AG09319 (cell line): Measurements from ENCODE around the gene ZNF592.
"Not testable (repeated sequence)": the region's sequence is repeated elsewhere in the genome, so short reads cannot be mapped to it uniquely, and the experiment has no call there.

Experiments used
- DNase-seq: peaks from one replicate; pipeline ENCODE4 v3.0.0-alpha.2; 2010; ENCODE audit warnings: low read depth; ENCODE audit errors: extremely low read depth
- CTCF ChIP-seq: IDR thresholded peaks from 2 replicates; pipeline ENCODE4 v1.5.1; 2011; ENCODE audit warnings: low read depth, mild to moderate bottlenecking, inconsistent platforms, low read length, moderate library complexity

Gene ZNF592

GRCh38 chr15:84749111-84749991 is 959 bp downstream of the ZNF592 start:
- TF ChIP-seq CTCF = no peak
- no peak for DNase-seq

DNA sequence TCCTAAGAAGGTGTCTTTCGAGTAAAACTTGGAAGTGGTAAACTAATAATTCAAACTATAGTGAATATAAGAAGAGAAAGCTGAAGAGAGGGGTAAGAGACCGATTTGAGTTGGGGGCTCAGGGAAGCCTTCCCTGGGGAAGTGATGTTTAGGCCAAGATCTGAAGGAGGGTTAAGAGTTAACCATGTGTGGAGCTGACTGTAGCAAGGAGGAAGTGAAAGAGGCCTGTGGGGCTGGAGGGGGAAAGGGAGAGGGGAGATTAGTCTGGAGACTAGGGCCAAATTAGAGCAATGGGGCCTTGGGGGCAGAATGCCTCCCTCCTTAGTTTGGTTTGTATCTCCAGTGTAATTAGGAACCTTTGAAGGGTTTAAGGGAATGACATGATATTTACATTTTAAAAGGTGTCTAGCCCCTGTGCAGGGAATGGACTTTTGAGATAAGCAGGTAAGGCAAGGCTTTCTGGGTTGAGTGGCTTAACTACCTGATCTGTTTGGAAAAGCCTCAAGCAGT is 2.2 kb downstream of the ZNF592 start:
- DNase-seq = no peak
- TF ChIP-seq CTCF = no peak

DNA sequence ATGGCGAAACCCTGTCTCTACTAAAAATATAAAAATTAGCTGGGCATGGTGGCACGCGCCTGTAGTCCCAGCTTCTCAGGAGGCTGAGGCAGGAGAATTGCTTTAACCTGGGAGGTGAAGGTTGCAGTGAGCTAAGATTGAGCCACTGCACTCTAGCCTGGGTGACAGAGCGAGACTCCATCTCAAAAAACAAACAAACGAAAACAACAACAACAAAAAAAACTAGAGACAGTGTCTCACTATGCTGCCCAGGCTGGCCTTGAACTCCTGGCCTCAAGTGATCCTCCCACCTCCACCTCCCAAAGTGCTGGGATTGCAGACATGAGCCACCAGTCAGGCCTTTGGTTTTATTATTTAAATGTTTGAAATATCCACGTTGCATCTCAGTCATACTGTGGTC is 3.3 kb downstream of the ZNF592 start:
- DNase-seq = not testable (repeated sequence)

- TF ChIP-seq CTCF = no peak
- no peak for DNase-seq
Observed at GRCh38 chr15:84752195-84752594, 3.8 kb downstream of the ZNF592 start.

GRCh38 chr15:84752700-84753099 is 4.3 kb downstream of the ZNF592 start:
- TF ChIP-seq CTCF = no peak
- DNase-seq = no peak

DNA sequence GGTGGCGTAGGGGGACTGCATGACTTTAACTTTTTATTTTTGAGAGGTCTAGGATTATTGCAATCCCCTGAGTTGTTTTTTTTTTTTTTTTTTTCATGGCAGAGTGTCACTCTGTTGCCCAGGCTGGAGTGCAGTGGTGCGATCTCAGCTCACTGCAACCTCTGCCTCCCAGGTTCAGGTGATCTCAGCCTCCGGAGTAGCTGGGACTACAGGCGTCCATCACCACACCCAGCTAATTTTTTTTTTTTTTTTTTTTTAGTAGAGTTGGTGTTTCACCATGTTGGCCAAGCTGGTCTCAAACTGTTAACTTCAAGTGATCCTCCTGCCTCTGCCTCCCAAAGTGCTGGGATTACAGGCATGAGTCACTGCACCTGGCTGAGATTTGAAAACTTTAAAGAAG is 6.5 kb downstream of the ZNF592 start:
- not testable (repeated sequence) for DNase-seq

GRCh38 chr15:84755736-84756527 is 7.5 kb downstream of the ZNF592 start:
- DNase-seq = no peak
- no peak for TF ChIP-seq CTCF

DNA sequence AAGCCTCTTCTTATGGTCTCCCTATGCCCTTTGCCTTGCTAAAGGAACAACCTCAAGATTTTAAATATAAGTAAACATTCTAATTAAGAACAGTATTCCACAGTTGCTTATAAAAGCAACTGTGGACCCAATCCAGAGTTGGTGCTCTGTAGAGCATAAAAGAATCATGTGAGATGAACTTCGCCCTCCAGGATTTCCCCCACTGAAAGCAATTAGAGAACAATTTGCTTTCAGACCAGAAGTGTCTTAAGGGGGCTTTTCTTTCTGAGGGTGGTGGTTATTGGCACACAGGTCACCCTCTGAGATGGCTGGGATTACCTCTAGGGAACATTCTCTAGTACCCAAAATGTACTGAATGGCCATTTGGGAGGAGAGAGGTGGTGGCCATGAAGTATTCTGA is 10.6 kb downstream of the ZNF592 start:
- TF ChIP-seq CTCF = no peak
- DNase-seq = no peak
